Pulmonary artery endothelial cell (primary cell): Measurements from ENCODE around the gene SAT2. TPM values are rescaled to one million over a fixed set of nuclear protein-coding genes. Genes with fewer than 3 reads are reported as not detected.
"Not testable (repeated sequence)": the region's sequence is repeated elsewhere in the genome, so short reads cannot be mapped to it uniquely, and the experiment has no call there.

Experiments
- DNase-seq: peaks from one replicate; pipeline ENCODE4 v3.0.0-alpha.2; 2011; ENCODE audit warnings: low read depth, low spot score
- total RNA-seq: library from RNA; depleted of rRNA; stranded (reverse); fragments of >200 nt; gene quantifications from 2 replicates; pipeline ENCODE4 v1.2.3, GENCODE V29; 2014

Gene SAT2
- total RNA-seq, 1 donor from 2014 or later = 25.1 TPM

- DNase-seq = no peak
Measured at GRCh38 chr17:7634384-7634783, 6.8 kb upstream of the SAT2 start.

- DNase-seq = no peak
Measured at GRCh38 chr17:7633093-7633492, 5.5 kb upstream of the SAT2 start.

DNA sequence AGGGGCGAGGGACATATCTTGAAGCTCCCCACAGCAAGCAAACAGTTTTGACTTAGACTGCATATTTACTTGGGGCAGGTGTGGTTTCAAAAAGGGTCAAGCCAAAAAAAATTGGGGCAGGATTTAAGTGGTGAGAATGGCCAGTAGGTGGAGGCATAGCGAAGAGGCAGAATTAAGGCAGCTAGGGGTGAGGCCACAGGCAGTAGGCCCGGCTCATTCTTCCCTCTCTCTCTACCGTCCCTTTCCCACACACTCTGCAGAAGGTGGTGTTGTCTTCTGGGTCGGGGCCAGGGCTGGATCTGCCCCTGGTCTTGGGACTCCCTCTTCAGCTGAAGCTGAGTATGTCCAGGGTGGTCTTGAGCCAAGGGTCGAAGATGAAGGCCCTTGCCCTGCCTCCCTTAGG lies 4.9 kb upstream of the SAT2 start:
- DNase-seq = no peak

DNA sequence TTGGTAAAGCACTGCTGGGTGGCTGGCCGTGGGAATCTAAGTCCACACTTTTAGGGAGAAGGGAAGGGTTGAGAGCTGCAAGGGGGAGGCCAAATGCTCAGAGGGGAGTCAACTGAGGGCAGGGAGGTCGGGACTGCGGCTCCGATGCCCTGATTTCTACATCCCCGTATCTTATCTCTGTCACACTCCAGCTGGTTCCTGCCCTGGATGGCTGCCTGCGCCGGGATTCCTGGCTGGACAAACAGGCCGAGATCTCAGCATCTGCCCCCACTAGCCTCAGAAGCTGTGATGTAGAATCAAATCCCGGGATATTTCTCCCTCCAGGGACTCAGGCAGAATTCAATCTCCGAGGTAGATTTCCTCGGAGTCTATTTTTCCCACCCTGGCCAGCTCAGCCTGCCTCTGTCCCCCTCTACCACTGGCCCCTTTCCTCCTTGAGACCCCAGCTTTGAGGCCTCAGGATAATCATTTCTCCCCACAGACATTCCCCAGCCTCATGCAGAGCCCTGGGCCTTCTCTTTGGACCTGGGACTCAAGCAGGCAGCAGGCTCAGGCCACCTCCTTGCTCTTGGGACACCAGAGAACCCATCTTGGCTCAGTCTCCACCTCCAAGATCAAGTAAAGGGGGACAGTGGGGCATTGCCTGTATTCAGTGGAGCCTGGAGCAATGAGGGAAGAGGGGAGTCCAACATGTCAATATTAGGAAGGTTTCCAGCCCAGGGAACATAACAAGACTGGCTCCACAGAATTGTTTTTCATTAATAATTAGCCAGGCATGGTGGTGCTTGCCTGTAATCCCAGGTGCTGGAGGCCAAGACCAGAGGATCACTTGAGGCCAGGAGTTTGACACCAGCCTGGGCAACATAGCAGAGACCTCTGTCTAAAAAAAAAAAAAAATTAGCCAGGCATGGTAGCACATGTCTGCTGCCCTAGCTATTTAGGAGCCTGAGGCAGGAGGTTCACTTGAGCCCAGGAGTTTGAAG lies 4.1 kb upstream of the SAT2 start:
- no peak for DNase-seq

DNA sequence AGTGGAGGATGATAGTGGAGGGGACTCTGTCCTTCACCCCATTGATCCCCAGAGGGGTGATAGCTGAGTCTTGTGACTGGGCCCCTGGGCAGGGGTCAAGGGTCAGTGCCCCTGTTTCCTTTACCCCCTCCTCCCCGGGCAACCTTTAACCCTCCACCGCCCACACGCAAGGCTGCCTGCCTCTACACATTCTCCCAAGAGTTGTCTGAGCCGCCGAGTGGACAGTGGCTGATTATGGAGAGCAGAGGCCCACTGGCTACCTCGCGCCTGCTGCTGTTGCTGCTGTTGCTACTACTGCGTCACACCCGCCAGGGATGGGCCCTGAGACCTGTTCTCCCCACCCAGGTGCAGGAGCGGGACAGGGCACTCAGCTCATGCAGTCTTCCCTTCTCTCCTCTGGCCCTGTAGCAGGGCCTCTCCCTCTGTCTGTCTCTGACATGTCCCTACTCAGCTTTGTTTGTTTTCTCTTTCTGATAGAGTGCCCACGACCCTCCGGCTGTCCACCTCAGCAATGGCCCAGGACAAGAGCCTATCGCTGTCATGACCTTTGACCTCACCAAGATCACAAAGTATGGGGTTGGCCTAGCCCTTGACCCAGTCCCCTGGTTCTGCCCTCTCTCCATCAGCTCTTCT lies 2.4 kb upstream of the SAT2 start, which contains the start of gene SHBG:
Gene SHBG (plus strand): TSS at position 197 of the 633 bp plus-strand sequence. CDS start 38 bp downstream, at position 235.
- DNase-seq = no peak

GRCh38 chr17:7626956-7627249 lies 718 bp downstream of the SAT2 start:
- no peak for DNase-seq

DNA sequence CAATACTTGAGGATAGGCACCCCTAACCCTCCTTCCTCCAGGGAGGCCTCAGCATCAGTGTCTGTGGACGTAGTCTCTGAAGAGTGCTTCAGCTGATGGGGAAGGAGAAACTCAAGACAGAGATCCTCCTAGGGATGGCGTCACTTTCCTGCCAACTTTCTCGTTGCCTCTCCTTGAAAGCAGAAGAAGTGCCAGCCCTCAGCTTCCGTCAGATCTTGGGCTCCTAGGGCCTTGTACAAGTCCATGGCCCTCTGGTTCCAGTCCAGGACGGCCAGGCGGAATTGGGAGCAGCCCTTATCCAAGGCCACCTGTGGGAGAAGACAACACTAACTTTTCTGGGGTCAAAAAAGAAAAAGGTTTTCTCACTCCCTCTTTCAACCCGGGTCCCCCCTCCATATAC lies 1.3 kb downstream of the SAT2 start:
- DNase-seq = no peak

- DNase-seq = not testable (repeated sequence)
Measured at GRCh38 chr17:7625749-7626148, 1.9 kb downstream of the SAT2 start.

DNA sequence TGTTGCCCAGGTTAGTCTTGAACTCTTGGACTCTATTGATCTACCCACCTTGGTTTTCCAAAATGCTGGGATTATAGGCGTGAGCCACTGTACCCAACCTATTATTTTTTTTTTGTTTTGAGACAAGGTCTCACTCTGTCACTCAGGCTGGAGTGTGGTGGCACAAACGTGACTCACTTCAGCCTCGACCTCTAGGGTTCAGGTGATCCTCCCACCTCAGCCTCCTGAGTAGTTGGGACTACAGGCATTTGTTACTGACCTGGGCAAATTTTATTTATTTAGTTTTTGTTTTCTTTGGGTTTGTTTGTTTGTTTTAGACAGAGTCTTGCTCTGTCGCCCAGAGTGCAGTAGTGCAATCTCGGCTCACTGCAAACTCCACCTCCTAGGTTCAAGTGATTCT lies 4.0 kb downstream of the SAT2 start:
- no peak for DNase-seq

- DNase-seq = no peak
Measured at GRCh38 chr17:7620835-7621234, 6.8 kb downstream of the SAT2 start.

GRCh38 chr17:7618608-7619007 lies 9.0 kb downstream of the SAT2 start:
- no peak for DNase-seq

- DNase-seq = no peak
Measured at GRCh38 chr17:7615265-7615747, 12.3 kb downstream of the SAT2 start.

GRCh38 chr17:7614425-7615264 lies 13.0 kb downstream of the SAT2 start, which contains the start of gene FXR2:
Gene FXR2 (minus strand): TSS chr17:7614897. CDS start chr17:7614532, 365 bp downstream.
- peak; percentile 99 for DNase-seq

GRCh38 chr17:7613769-7614424 lies 13.7 kb downstream of the SAT2 start:
- no peak for DNase-seq

- no peak for DNase-seq
Measured at GRCh38 chr17:7612294-7612640, 15.4 kb downstream of the SAT2 start.

DNA sequence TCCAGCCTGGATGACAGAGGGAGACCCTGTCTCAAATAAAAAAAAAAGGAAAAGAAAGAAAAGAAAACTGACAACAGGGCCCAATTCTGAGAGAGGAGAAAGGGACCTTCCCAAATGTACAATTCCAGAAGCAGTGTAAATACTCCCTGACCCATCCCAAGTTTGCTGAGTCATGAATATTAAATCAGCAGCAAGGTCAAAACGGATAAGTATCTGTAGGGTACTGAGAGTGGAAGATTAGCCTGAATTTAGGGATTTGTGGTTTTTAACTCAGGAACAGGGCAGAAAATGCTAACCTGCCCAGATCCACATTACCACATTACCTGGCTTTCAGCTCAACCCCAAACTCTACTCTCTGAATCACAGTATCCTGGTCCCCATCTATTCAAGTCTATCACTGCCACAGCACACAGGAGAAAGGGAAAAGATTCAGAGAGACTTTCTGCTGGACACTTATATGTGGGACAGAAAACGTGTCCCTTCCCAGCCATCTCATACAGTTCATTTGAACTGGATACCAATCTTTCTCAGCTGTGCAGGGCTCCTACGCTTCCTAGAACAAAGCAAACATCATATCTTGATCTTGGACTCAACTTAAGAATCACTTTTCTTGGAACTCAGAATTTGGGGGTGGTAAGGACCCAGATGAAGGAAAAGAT lies 15.9 kb downstream of the SAT2 start:
- no peak for DNase-seq

DNA sequence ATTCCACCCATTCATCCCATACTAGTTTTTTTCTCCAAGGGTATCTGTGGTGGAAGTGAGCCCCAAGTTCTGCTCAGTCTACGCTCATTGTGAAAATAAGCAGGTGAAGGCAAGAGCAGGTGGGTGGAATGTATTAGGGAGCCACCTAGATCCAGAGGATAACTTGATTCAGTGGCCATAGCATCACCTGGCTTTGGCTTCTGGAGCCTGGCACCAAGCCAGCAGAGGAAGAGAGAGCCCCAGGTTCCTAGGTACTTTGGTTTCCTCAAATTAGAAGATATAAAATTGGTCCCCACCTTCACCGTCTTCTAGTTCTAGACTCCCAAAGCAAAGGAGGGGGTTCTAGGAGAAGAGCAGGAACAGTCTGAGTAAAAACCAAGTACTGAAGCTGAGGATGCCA lies 17.0 kb downstream of the SAT2 start:
- DNase-seq = no peak

DNA sequence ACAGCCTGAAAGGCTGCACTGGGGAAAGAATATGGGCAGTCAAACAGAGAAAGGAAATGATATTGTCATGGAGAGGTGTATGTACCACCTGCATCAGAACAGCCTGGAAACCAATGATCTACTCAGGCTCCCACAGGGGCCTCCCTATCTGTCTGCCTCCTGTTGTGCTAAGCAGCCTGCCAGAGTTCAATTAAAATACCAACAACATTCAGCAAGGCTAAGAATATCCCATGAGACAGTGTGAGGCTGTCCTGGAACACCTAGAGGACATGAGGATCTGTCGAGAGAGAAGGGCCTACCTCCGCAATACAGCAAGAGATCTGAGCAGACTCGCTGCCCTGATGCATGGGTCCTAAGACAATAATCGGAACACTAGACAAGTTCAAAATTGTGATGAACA lies 21.3 kb downstream of the SAT2 start:
- no peak for DNase-seq

- DNase-seq = not testable (repeated sequence)
Measured at GRCh38 chr17:7597561-7597960, 30.1 kb downstream of the SAT2 start.

- no peak for DNase-seq
Measured at GRCh38 chr17:7593296-7593695, 34.3 kb downstream of the SAT2 start.
